GM06990 (cell line): ENCODE measurements around the gene RIC8B.

Experiments
- DNase-seq: peaks from one replicate; pipeline ENCODE4 v3.0.0-alpha.2; 2011; ENCODE audit not compliant: insufficient read length; ENCODE audit errors: extremely low read depth
- H3K27me3 ChIP-seq: replicated peaks from 2 replicates; pipeline ENCODE4 v1.6.0; 2011; ENCODE audit warnings: low read length; ENCODE audit not compliant: control insufficient read depth, insufficient read depth
- H3K36me3 ChIP-seq: 2 replicates; pipeline ENCODE4 v1.5.1; 2011; ENCODE audit warnings: low read length; ENCODE audit not compliant: control insufficient read depth, insufficient read depth
- H3K4me3 ChIP-seq: replicated peaks from 2 replicates; pipeline ENCODE4 v1.5.1; 2011; ENCODE audit warnings: low read depth, mild to moderate bottlenecking, control low read depth, low read length
- CTCF ChIP-seq: IDR thresholded peaks from 2 replicates; pipeline ENCODE4 v1.5.1; 2011; ENCODE audit warnings: low read length, control low read depth, mild to moderate bottlenecking, inconsistent platforms; ENCODE audit not compliant: insufficient read depth, poor library complexity, severe bottlenecking

The RIC8B gene

DNA sequence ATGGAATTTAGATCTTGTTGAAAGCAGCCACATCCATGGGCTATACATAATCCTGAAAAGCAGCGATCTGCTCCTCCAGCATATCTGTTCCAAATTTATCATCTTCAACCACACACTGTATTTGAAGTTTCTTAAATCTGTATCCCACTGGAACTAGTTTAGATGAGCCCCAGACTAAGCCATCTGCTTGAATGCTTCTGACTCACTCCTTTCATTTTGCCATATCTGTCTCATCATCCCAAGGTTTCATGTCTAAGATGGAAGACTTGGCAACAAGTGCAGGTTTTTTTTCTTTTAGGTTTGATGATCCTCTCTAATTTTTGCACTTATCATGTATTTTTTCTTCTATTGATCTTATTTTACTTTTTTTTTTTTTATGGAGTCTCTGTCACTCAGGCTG lies 126.8 kb downstream of the RIC8B start:
- no peak for TF ChIP-seq CTCF
- H3K4me3 ChIP-seq: no peak overlapping the region
- H3K27me3 ChIP-seq: no peaks in the 10 kb centered on the region
- H3K36me3 ChIP-seq: no peaks in the 10 kb centered on the region
- no peak for DNase-seq

DNA sequence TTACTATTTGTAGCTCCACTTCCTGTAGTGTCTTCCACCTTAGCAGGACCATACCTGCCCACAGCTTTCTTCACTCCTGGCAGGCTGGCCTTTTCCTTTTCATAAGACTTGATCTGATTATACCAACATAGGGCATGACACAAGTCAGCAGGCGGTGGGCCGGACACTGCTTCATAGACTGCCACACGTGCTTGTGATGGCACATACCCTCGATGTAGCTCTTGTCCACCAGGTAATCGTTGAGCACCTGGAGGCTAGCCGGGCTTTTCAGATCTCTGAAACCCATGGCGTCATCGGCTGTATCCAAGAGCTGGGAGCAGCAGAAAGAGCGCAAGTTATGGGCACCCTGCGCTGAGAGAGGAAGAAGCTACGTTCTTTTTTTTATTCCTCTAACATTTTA lies 127.6 kb downstream of the RIC8B start:
- Histone ChIP-seq H3K4me3 (no peak overlapping the region), H3K27me3 (no peaks in the 10 kb centered on the region; the same call in 1 of the 2 replicates), H3K36me3 (no peaks in the 10 kb centered on the region)
- no peak for DNase-seq
- TF ChIP-seq CTCF: no peak

- Histone ChIP-seq H3K4me3 (peak overlapping the region; percentile 39), H3K36me3 (no peaks in the 10 kb centered on the region), H3K27me3 (no peaks in the 10 kb centered on the region; the same call in 1 of the 2 replicates)
- peak; percentile 58 for DNase-seq
- TF ChIP-seq CTCF: no peak
Observed at GRCh38 chr12:106903241-106903945, 128.9 kb downstream of the RIC8B start.

DNA sequence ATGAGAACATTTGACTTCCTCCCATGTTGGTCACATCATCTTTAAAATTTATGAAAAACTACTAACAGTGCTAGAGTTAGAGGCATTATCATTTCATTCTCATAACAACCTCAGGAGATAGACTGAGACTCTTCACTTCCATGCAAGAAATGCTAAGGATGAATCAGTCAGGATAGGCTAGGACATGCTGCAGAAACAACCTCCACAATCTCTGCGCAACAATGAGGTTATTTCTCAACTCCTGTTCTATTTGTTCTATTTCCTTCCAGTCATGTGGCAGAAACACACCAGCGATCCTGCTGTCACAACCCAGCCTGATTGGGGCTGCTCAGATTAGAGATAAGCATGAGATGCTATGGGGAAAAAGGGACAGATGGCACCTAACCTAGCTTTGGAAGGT lies 132.2 kb downstream of the RIC8B start:
- TF ChIP-seq CTCF: no peak
- no peaks in the 10 kb centered on the region for H3K36me3 ChIP-seq
- H3K27me3 ChIP-seq: no peaks in the 10 kb centered on the region; the same call in 1 of the 2 replicates

GRCh38 chr12:106907411-106907810 lies 132.9 kb downstream of the RIC8B start:
- peak; percentile 60 for TF ChIP-seq CTCF
- Histone ChIP-seq H3K36me3 (no peaks in the 10 kb centered on the region), H3K27me3 (no peaks in the 10 kb centered on the region; the same call in 1 of the 2 replicates), H3K4me3 (no peak overlapping the region)
- no peak for DNase-seq

More for the DNA sequence above, 132.2 kb downstream of the RIC8B start:
- no peak overlapping the region for H3K4me3 ChIP-seq
- no peak for DNase-seq
